Thyroid gland (tissue), 4 donors: Measurements from ENCODE around the gene TFAP2C. TPM values are rescaled to one million over a fixed set of nuclear protein-coding genes. Genes with fewer than 3 reads are reported as not detected.

Source experiments
- DNase-seq, 2 donors: peaks; one replicate each; pipeline ENCODE4 v3.0.0-alpha.2; 2019
- H3K27ac ChIP-seq, 3 donors: fragments of 200-600 bp; sonication (generic); 1 replicate in 2 of 3; 2 replicates in 1 of 3; pipeline ENCODE4 v1.5.1; 2016 to 2019; ENCODE audit warnings: mild to moderate bottlenecking in 1 of 3, moderate library complexity in 1 of 3
- H3K27me3 ChIP-seq: fragments of 200-600 bp; sonication (generic); one replicate; pipeline ENCODE4 v1.5.1; 2019
- H3K36me3 ChIP-seq, 2 donors: fragments of 200-600 bp; sonication (generic); one replicate each; pipeline ENCODE4 v1.5.1; 2016 to 2019
- H3K4me1 ChIP-seq, 2 donors: fragments of 200-600 bp; sonication (generic); one replicate each; pipeline ENCODE4 v1.5.1; 2017 to 2019
- H3K4me3 ChIP-seq, 3 donors: fragments of 200-600 bp; sonication (generic); replicated peaks in 1 of 3; 1 replicate in 2 of 3; 2 replicates in 1 of 3; pipeline ENCODE4 v1.5.1; 2016; ENCODE audit warnings: mild to moderate bottlenecking in 1 of 3
- H3K9me3 ChIP-seq: fragments of 200-600 bp; sonication (generic); one replicate; pipeline ENCODE4 v1.5.1; 2017
- POLR2A ChIP-seq, 2 donors: fragments of 450-650 bp; IDR thresholded peaks; one replicate each; pipeline ENCODE4 v1.6.1; 2017; ENCODE audit warnings: antibody characterized with exemption in 2 of 2, mild to moderate bottlenecking in 2 of 2, moderate library complexity in 1 of 2
- WGBS, 2 donors: methylation state at CpG; one replicate each; pipeline ENCODE4 v1.1.5; 2017; 5-methylcytosine and 5-hydroxymethylcytosine counted together
- intact Hi-C: fragments of 100-400 bp; cut with DNase I; formaldehyde crosslinking; loops from one replicate; pipeline ENCODE4 v1.15.1; 2023
- total RNA-seq, 4 donors: library from RNA; depleted of rRNA; stranded (reverse); fragments of >200 nt; gene quantifications; one replicate each; pipeline ENCODE4 v1.2.3, GENCODE V29; 2016
- TF ChIP-seq, protein P1 (sequence below), 6 experiments: fragments of 200-600 bp in 3 of 6; fragments of 450-650 bp in 3 of 6; sonication (generic) in 3 of 6; IDR thresholded peaks; one replicate each; pipeline ENCODE4 v1.5.1; 2016 to 2019; ENCODE audit warnings: antibody characterized with exemption in 6 of 6, mild to moderate bottlenecking in 2 of 6, inconsistent platforms in 1 of 6, moderate library complexity in 1 of 6

Gene TFAP2C
- total RNA-seq, 4 donors from 2014 or later: 3.2 to 6.9 (median 5.2) TPM

DNA sequence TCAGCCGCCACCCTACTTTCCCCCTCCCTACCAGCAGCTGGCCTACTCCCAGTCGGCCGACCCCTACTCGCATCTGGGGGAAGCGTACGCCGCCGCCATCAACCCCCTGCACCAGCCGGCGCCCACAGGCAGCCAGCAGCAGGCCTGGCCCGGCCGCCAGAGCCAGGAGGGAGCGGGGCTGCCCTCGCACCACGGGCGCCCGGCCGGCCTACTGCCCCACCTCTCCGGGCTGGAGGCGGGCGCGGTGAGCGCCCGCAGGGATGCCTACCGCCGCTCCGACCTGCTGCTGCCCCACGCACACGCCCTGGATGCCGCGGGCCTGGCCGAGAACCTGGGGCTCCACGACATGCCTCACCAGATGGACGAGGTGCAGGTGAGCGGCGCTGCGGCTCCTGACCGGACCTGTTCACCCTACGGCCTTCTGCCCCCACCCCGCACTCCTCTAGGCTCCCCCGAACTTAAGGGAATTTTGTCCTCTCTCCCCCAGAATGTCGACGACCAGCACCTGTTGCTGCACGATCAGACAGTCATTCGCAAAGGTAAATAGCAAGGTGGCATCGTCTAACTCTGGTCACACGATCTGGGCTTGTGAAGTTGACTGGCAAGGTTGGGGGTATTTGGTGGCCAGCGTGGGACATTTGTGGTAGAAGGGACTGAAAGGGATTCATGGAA, 2.3 kb downstream of the TFAP2C start:
- Histone ChIP-seq H3K27ac (no peak overlapping the region), H3K36me3 (no peaks in the 10 kb centered on the region), H3K4me3 (peak overlapping the region in 1 of 3 donors; percentile 49), H3K9me3 (no peaks in the 10 kb centered on the region), H3K4me1 (peaks cover 34 to 56% of the 10 kb centered on the region in 2 donors), H3K27me3 (peaks cover 17% of the 10 kb centered on the region)
- WGBS, 2 donors: 67 to 69% methylated on average over 23 to 31 of the region's 48 CpGs
- DNase-seq: no peak
- TF ChIP-seq, protein P1, sequence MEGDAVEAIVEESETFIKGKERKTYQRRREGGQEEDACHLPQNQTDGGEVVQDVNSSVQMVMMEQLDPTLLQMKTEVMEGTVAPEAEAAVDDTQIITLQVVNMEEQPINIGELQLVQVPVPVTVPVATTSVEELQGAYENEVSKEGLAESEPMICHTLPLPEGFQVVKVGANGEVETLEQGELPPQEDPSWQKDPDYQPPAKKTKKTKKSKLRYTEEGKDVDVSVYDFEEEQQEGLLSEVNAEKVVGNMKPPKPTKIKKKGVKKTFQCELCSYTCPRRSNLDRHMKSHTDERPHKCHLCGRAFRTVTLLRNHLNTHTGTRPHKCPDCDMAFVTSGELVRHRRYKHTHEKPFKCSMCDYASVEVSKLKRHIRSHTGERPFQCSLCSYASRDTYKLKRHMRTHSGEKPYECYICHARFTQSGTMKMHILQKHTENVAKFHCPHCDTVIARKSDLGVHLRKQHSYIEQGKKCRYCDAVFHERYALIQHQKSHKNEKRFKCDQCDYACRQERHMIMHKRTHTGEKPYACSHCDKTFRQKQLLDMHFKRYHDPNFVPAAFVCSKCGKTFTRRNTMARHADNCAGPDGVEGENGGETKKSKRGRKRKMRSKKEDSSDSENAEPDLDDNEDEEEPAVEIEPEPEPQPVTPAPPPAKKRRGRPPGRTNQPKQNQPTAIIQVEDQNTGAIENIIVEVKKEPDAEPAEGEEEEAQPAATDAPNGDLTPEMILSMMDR (IDR thresholded peaks at IDR 0.05): no peak
- TF ChIP-seq POLR2A (IDR thresholded peaks at IDR 0.05): no peak
- intact Hi-C loops: no loop called here

DNA sequence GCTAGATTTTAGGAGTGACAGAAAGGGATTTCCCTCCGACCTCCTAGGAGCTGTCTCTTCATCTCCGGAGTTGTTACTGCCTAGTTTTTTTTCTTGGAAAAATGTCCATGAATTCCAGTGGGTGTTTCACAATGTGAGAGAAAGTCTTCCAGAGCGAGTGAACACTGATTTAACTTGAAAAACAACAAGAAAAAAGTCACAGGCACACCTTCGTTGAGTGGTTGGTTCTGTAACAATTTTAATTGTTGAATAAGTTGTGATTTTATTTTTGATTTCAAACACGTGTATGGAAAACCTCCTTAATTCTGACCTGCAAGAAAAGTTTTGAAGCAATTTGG, 2.9 kb downstream of the TFAP2C start:
- peaks cover 32 to 51% of the 10 kb centered on the region in 2 donors for H3K4me1 ChIP-seq
- no peak overlapping the region for H3K4me3 ChIP-seq
- DNase-seq: no peak
- H3K9me3 ChIP-seq: no peaks in the 10 kb centered on the region
- 66 to 75% methylated on average over 5 of the region's 5 CpGs for WGBS, 2 donors
- peaks cover 12% of the 10 kb centered on the region for H3K27me3 ChIP-seq
- TF ChIP-seq, protein P1 (IDR thresholded peaks at IDR 0.05): no peak
- TF ChIP-seq POLR2A (IDR thresholded peaks at IDR 0.05): no peak
- intact Hi-C loops: no loop called here
- H3K27ac ChIP-seq: no peak overlapping the region
- H3K36me3 ChIP-seq: no peaks in the 10 kb centered on the region

DNA sequence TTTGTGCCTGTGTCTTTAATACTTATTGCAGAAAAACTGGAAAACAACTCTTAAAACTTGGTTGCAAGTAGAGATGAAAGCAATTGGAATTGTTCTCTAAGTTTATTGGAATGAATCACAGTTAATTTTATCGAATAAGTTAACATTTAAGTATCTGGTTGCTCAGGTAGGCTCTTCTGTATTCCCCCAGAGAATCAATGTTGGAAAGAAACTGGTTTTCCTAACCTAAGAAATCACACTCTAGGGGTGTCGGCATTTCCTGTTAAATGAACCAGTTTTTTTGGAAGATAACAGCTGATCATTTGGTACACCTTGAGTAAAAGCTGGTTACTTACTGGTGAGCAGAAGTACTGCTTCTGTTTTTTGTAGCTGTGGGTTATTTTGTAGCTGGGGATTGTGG, 5.2 kb downstream of the TFAP2C start:
- Histone ChIP-seq H3K4me1 (peaks cover 21 to 30% of the 10 kb centered on the region in 2 donors), H3K36me3 (peaks cover 0 to 6% of the 10 kb centered on the region in 2 donors), H3K27me3 (no peaks in the 10 kb centered on the region), H3K27ac (no peak overlapping the region), H3K9me3 (no peaks in the 10 kb centered on the region), H3K4me3 (no peak overlapping the region)
- intact Hi-C loops: no loop called here
- no peak for TF ChIP-seq POLR2A (IDR thresholded peaks at IDR 0.05)
- TF ChIP-seq, protein P1 (IDR thresholded peaks at IDR 0.05): peak in 1 of 6 experiments; percentile 12
- WGBS, 2 donors: 83 to 90% methylated on average over 2 of the region's 2 CpGs
- DNase-seq: no peak

DNA sequence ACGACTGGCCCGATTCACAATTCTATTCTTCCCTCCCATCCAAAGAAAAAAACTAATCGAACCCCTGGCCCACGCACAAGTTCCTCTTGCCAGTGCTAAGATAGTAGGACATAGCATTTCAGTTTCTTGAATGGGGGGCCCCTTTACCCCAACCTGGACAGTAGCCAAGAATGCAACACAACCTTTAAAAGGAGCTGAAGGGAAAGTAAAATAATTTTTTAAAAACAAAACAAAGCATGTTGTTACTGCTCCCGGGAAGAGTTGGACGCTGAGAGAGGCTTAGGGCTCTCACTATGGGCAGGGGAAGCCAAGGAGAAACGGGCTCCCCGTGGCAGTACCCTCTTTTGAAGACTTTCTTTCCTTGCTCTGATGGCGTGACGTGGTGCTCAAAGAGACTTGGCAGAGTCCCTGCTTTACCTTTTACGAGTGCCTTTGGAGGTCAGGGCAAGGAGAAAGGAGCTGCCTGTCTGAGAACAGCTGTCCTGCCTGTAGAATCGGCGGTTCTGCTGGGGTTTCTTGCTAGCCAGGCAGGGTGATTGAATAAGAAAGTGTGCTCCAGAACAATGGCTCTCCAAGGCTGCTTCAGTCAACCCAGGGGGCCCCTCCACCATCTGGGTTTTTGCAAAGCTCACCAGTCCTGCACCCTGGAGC, 5.8 kb downstream of the TFAP2C start:
- Histone ChIP-seq H3K4me3 (no peak overlapping the region), H3K27ac (peak overlapping the region in 2 of 3 donors; percentile 12 to 33), H3K27me3 (no peaks in the 10 kb centered on the region), H3K36me3 (peaks cover 0 to 6% of the 10 kb centered on the region in 2 donors), H3K9me3 (no peaks in the 10 kb centered on the region), H3K4me1 (peaks cover 16 to 24% of the 10 kb centered on the region in 2 donors)
- TF ChIP-seq, protein P1 (IDR thresholded peaks at IDR 0.05): no peak
- TF ChIP-seq POLR2A (IDR thresholded peaks at IDR 0.05): no peak
- 28 to 37% methylated on average over 13 of the region's 13 CpGs for WGBS, 2 donors
- intact Hi-C loops: no loop called here
- peak; percentile 64 to 70 for DNase-seq

DNA sequence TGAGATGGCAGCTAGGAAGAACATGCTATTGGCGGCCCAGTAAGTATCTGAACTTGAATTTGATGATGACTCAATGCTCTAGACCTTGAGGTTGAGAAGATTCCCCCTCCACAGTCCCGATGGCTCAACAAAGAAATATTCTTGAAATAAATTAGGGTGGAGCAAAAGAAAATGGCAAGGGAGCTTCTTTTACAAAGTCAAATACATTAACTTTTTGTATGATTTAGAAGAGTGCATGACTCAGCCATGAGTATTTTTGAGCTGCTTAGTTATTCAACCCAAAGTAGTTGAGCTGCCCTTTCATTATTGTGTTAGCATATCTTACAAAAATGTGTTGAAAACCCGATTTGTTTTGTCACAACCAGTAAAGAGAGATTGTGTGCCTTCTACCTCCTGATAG, 7.6 kb downstream of the TFAP2C start:
- no peaks in the 10 kb centered on the region for H3K27me3 ChIP-seq
- peaks cover 6 to 7% of the 10 kb centered on the region in 2 donors for H3K36me3 ChIP-seq
- no peak overlapping the region for H3K27ac ChIP-seq
- TF ChIP-seq POLR2A (IDR thresholded peaks at IDR 0.05): no peak
- TF ChIP-seq, protein P1 (IDR thresholded peaks at IDR 0.05): no peak
- DNase-seq: no peak
- peaks cover 9 to 12% of the 10 kb centered on the region in 2 donors for H3K4me1 ChIP-seq
- no peak overlapping the region for H3K4me3 ChIP-seq
- H3K9me3 ChIP-seq: no peaks in the 10 kb centered on the region
- WGBS, 2 donors: 86 to 88% methylated on average over 3 of the region's 3 CpGs
- intact Hi-C loops: no loop called here
